GM06990 (cell line): ENCODE measurements around the gene IQSEC1.

Experiments
- DNase-seq: peaks from one replicate; pipeline ENCODE4 v3.0.0-alpha.2; 2011; ENCODE audit not compliant: insufficient read length; ENCODE audit errors: extremely low read depth
- H3K27me3 ChIP-seq: replicated peaks from 2 replicates; pipeline ENCODE4 v1.6.0; 2011; ENCODE audit warnings: low read length; ENCODE audit not compliant: control insufficient read depth, insufficient read depth
- H3K36me3 ChIP-seq: 2 replicates; pipeline ENCODE4 v1.5.1; 2011; ENCODE audit warnings: low read length; ENCODE audit not compliant: control insufficient read depth, insufficient read depth
- H3K4me3 ChIP-seq: replicated peaks from 2 replicates; pipeline ENCODE4 v1.5.1; 2011; ENCODE audit warnings: low read depth, mild to moderate bottlenecking, control low read depth, low read length
- TF ChIP-seq, protein P1 (sequence below): IDR thresholded peaks from 2 replicates; pipeline ENCODE4 v1.5.1; 2011; ENCODE audit warnings: low read length, control low read depth, mild to moderate bottlenecking, inconsistent platforms; ENCODE audit not compliant: insufficient read depth, poor library complexity, severe bottlenecking

IQSEC1 gene

DNA sequence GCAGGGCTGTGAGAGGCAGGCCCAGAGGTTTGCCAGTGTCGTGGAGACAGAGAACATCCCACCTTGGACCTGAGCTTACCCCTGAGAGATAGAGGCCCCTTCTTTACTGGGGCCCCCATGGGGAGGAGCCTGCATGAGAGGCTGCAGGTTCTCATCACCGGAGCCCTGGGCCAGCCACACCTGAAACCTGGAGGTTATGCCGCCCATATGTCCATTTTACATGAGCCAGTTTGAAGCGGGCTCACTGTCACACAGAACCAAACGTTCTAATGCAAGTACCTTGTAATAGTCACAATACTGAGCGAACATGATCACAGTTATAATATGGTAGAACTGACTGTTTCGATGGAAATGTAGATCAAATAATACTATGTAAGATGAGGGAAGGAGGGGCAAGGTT is 6.3 kb upstream of the IQSEC1 start:
- Histone ChIP-seq H3K4me3 (no peak overlapping the region), H3K27me3 (no peaks in the 10 kb centered on the region), H3K36me3 (no peaks in the 10 kb centered on the region)
- TF ChIP-seq, protein P1, sequence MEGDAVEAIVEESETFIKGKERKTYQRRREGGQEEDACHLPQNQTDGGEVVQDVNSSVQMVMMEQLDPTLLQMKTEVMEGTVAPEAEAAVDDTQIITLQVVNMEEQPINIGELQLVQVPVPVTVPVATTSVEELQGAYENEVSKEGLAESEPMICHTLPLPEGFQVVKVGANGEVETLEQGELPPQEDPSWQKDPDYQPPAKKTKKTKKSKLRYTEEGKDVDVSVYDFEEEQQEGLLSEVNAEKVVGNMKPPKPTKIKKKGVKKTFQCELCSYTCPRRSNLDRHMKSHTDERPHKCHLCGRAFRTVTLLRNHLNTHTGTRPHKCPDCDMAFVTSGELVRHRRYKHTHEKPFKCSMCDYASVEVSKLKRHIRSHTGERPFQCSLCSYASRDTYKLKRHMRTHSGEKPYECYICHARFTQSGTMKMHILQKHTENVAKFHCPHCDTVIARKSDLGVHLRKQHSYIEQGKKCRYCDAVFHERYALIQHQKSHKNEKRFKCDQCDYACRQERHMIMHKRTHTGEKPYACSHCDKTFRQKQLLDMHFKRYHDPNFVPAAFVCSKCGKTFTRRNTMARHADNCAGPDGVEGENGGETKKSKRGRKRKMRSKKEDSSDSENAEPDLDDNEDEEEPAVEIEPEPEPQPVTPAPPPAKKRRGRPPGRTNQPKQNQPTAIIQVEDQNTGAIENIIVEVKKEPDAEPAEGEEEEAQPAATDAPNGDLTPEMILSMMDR: no peak
- DNase-seq: no peak

DNA sequence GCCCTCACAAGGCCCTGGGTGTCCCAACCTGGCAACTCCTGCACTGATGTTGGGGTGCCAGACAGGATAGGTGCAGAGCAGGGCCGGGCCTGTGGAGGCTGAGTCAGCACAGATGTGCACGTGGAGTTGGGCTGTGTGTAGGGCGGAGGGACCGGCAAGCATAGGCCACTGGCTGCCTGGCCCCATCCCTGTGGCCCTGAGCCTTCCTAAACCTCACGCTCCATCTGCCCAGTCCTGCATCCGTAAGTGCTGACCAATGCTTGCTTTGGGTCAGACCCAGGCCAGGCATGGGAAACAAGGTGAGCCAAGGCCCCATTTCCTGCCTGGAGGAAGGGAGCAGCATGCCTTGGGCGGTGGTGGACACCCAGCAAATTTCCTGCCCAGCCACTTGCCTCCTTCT is 5.8 kb upstream of the IQSEC1 start:
- Histone ChIP-seq H3K36me3 (no peaks in the 10 kb centered on the region), H3K4me3 (no peak overlapping the region), H3K27me3 (no peaks in the 10 kb centered on the region)
- DNase-seq: no peak
- TF ChIP-seq, protein P1: no peak

DNA sequence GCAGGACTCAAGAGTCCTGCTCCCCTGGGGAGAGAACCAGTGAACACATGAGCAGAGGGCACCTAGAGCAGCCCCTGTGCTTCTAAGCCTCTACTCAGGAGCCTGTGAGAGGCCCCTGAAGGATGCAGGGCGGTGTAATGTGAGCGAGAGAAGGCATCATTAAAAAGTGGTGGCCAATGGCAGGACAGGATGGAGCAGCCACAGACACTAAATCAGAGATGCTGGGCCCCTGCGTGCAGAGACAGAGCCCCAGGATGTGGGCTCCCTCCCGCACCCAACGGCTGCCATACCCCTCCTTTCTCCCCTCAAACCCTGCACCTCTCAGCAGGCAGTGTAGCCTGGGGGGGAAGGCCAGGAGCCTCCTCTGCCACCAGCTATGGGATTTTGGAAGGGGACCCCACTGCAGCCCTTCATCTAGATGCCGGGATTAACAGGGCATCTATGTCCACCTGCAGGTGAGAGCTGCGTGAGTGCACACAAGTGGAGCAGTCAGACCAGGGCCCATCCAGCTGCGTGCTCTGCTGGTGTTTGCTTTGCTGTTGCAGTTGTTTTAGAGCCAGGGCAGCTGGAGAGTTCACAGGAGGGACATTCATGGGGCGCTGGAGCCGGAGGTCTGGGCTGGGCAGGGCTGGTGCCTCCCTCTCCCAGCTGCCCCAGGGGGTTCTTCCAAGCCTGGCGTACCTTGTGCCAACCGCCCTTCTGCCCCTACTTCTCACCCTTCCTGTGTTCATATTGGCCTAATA is 5.1 kb upstream of the IQSEC1 start:
- TF ChIP-seq, protein P1: no peak
- Histone ChIP-seq H3K27me3 (no peaks in the 10 kb centered on the region), H3K36me3 (no peaks in the 10 kb centered on the region), H3K4me3 (no peak overlapping the region)
- no peak for DNase-seq

DNA sequence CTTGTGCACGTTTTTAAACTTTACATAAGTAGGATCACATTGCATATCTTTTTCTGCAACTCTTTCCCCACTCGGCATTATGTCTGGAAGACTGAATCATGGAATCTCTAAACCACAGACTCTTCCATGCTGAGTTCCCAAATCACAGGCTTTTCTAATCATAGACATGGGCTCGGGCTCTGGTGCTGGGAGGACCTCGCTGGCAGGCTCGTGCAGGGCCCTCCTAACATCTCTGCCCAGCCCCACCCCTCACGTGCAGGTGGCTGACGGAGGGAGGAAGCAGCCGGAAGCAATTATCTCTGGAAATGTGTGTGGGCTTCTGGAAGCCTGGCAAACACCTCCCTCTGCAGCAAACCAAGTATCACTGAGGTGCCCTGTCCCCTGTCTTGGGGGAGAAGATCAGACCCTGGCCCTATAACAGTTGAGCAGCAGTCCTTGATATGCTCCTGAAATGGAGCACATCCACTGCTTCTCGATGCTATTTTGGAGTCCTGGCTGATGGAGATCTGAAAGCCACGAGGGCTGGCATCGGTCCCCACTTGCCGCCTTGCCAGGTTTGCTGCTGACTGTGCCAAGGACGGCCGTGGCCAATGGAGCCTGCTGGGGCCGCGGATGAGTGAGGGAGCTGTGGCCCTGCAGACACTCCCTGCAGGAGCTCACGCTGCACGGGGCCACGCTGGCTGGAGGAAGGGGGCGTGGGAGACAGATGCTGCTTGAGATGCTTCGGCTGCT is 4.4 kb upstream of the IQSEC1 start:
- Histone ChIP-seq H3K27me3 (no peaks in the 10 kb centered on the region), H3K4me3 (no peak overlapping the region), H3K36me3 (no peaks in the 10 kb centered on the region)
- TF ChIP-seq, protein P1: no peak
- DNase-seq: no peak

DNA sequence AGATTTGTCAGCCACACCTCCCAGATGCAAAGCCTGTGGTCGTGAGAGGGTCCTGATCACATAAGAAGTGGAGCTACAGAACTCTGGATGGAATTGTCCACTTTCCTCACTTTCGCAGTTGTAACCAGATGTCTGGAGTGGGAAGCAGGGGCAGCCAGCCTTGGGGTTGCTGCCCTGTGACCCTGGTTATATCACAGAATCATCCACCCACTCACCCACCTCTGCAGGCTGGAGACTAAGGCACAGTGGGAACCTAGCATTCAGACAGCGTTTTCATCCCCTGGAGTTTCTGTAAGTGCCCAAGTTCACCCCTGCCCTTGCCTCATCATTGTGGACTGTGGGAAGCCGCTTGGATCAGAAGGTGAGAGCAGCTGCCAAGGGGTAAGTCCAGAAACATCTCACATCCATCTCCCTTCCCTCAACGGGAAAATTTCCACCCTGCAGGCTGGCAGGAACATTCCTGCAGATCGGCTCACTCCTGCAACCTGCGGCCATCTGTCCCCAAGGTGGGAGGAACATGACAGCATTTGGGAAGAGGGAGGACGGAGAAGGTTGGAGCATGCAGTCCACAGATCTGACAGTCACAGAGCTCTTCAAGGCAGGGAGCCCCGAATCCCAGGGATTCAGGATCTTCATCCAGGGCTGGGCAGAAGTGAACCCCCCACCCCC is 2.9 kb upstream of the IQSEC1 start:
- no peak overlapping the region for H3K4me3 ChIP-seq
- TF ChIP-seq, protein P1: no peak
- DNase-seq: no peak
- H3K36me3 ChIP-seq: no peaks in the 10 kb centered on the region
- H3K27me3 ChIP-seq: no peaks in the 10 kb centered on the region
